ENCODE measurements around the gene MAN2B1. TPM values are rescaled to one million over a fixed set of nuclear protein-coding genes. Genes with fewer than 3 reads are reported as not detected.

Gene MAN2B1
- total RNA-seq, 2 experiments from 2014 or later: 127 to 135 TPM

GRCh38 chr19:12669270-12670158 is 3.0 kb upstream of the MAN2B1 start:
- TF ChIP-seq CTCF (IDR thresholded peaks at IDR 0.05): no peak
- Mint-ChIP-seq H3K27ac (peak overlapping the region; percentile 100), H3K27me3 (no peaks in the 10 kb centered on the region), H3K4me3 (peak overlapping the region; percentile 99), H3K4me1 (ENCODE audit: low read depth) (peaks cover 38% of the 10 kb centered on the region), H3K36me3 (ENCODE audit: low read depth) (peaks cover 46% of the 10 kb centered on the region), H3K9me3 (no peaks in the 10 kb centered on the region)
- DNase-seq: peak; percentile 79
- ATAC-seq: peak; percentile 15
- intact Hi-C loops (cut with micrococcal nuclease): loop anchor here (5.0 to 10.0 kb wide), 2 partner anchors 55 to 107 kb away; partner anchors contain the start of genes ZNF490 and ZNF791
- ChIA-PET CTCF (interaction anchor here (0.7 to 1.6 kb wide), 8 partner anchors 9 to 126 kb away, joined by 3 to 7 read pairs (median 4); no protein-coding TSS in a partner anchor), POLR2A (interaction anchor here (0.7 to 4.3 kb wide), 9 partner anchors 9 to 117 kb away, joined by 4 to 29 read pairs (median 5); partner anchors contain the start of genes DHPS, FBXW9 and TRIR)

GRCh38 chr19:12668932-12669269 is 2.4 kb upstream of the MAN2B1 start:
- CTCF ChIA-PET: interaction anchor here (0.7 to 3.4 kb wide), 5 partner anchors 10 to 127 kb away, joined by 3 to 12 read pairs (median 4); no protein-coding TSS in a partner anchor

GRCh38 chr19:12668346-12668745 is 1.8 kb upstream of the MAN2B1 start:
- ChIA-PET CTCF (interaction anchor here (1.6 to 3.4 kb wide), 2 partner anchors 9 to 104 kb away, joined by 4 to 12 read pairs; no protein-coding TSS in a partner anchor), POLR2A (interaction anchor here (0.7 to 4.3 kb wide), 8 partner anchors 10 to 142 kb away, joined by 3 to 29 read pairs (median 4); partner anchors contain the start of genes FBXW9 and TRIR)
- H3K27ac Mint-ChIP-seq: peak overlapping the region; percentile 100
- peaks cover 50% of the 10 kb centered on the region for H3K36me3 Mint-ChIP-seq (ENCODE audit: low read depth)
- no peaks in the 10 kb centered on the region for H3K27me3 Mint-ChIP-seq
- H3K4me3 Mint-ChIP-seq: peak overlapping the region; percentile 99
- intact Hi-C loops (cut with micrococcal nuclease): loop anchor here (5.0 to 10.0 kb wide), 2 partner anchors 54 to 106 kb away; partner anchors contain the start of genes ZNF490 and ZNF791
- ATAC-seq: no peak
- H3K9me3 Mint-ChIP-seq: no peaks in the 10 kb centered on the region
- no peak for DNase-seq
- peaks cover 41% of the 10 kb centered on the region for H3K4me1 Mint-ChIP-seq (ENCODE audit: low read depth)
- TF ChIP-seq CTCF (IDR thresholded peaks at IDR 0.05): no peak

More at GRCh38 chr19:12668932-12669269, 2.4 kb upstream of the MAN2B1 start:
- intact Hi-C loops (cut with micrococcal nuclease): loop anchor here (5.0 to 10.0 kb wide), 2 partner anchors 54 to 107 kb away; partner anchors contain the start of genes ZNF490 and ZNF791
- POLR2A ChIA-PET: interaction anchor here (0.7 to 4.3 kb wide), 9 partner anchors 9 to 143 kb away, joined by 3 to 29 read pairs (median 5); partner anchors contain the start of genes FBXW9 and TRIR
- no peaks in the 10 kb centered on the region for H3K9me3 Mint-ChIP-seq
- peaks cover 46% of the 10 kb centered on the region for H3K36me3 Mint-ChIP-seq (ENCODE audit: low read depth)
- no peak for TF ChIP-seq CTCF (IDR thresholded peaks at IDR 0.05)
- peak; percentile 85 for DNase-seq
- H3K27ac Mint-ChIP-seq: peak overlapping the region; percentile 100
- peaks cover 41% of the 10 kb centered on the region for H3K4me1 Mint-ChIP-seq (ENCODE audit: low read depth)
- ATAC-seq: peak; percentile 28
- no peaks in the 10 kb centered on the region for H3K27me3 Mint-ChIP-seq
- H3K4me3 Mint-ChIP-seq: peak overlapping the region; percentile 99

- CTCF ChIA-PET: interaction anchor here (3.4 kb wide), 1 partner anchor 104 kb away, joined by 12 read pairs; no protein-coding TSS in a partner anchor
- no peak for DNase-seq
Measured at GRCh38 chr19:12667731-12668302, 1.3 kb upstream of the MAN2B1 start.

More at GRCh38 chr19:12667731-12668302, 1.3 kb upstream of the MAN2B1 start:
- peaks cover 55% of the 10 kb centered on the region for H3K36me3 Mint-ChIP-seq (ENCODE audit: low read depth)
- intact Hi-C loops (cut with micrococcal nuclease): loop anchor here (5.0 to 10.0 kb wide), 2 partner anchors 53 to 106 kb away; partner anchors contain the start of genes ZNF490 and ZNF791
- POLR2A ChIA-PET: interaction anchor here (1.1 to 4.3 kb wide), 5 partner anchors 10 to 141 kb away, joined by 3 to 29 read pairs (median 4); no protein-coding TSS in a partner anchor
- no peaks in the 10 kb centered on the region for H3K9me3 Mint-ChIP-seq
- H3K4me1 Mint-ChIP-seq (ENCODE audit: low read depth): peaks cover 41% of the 10 kb centered on the region
- peak overlapping the region; percentile 99 for H3K4me3 Mint-ChIP-seq
- no peak for ATAC-seq
- no peak for TF ChIP-seq CTCF (IDR thresholded peaks at IDR 0.05)
- H3K27ac Mint-ChIP-seq: peak overlapping the region; percentile 100
- no peaks in the 10 kb centered on the region for H3K27me3 Mint-ChIP-seq

Data from activated CD8-positive, alpha-beta T cell treated with anti-CD3 and anti-CD28 coated beads for 36 hours (primary cell).